Stimulated activated CD8-positive, alpha-beta memory T cell treated with anti-CD3 and anti-CD28 coated beads, Interleukin-7, amount 100 ng/mL, for 48 hours (primary cell): ENCODE results near the gene MSANTD2.

Experiments used
- DNase-seq, 2 donors: peaks; one replicate each; pipeline ENCODE4 v3.0.0-alpha.2; 2020; ENCODE audit warnings: low read depth in 1 of 2; ENCODE audit errors: extremely low read depth in 1 of 2

The MSANTD2 gene

GRCh38 chr11:124739479-124740276 is 60.5 kb downstream of the MSANTD2 start, which contains the start of gene NRGN:
NRGN (plus strand) TSS chr11:124739942; CDS start chr11:124740085, 143 bp downstream.
- DNase-seq = peak; percentile 62 to 83

GRCh38 chr11:124738713-124739478 is 61.3 kb downstream of the MSANTD2 start:
- no peak for DNase-seq

GRCh38 chr11:124737638-124738305 is 62.4 kb downstream of the MSANTD2 start:
- no peak for DNase-seq

GRCh38 chr11:124736736-124737135 is 63.5 kb downstream of the MSANTD2 start:
- no peak for DNase-seq

- DNase-seq = no peak
These were observed 68.0 kb downstream of the MSANTD2 start for GRCh38 chr11:124732230-124732629.

GRCh38 chr11:124729571-124729970 is 70.6 kb downstream of the MSANTD2 start:
- DNase-seq = no peak

GRCh38 chr11:124728134-124728533 is 72.1 kb downstream of the MSANTD2 start:
- DNase-seq = no peak

GRCh38 chr11:124727474-124727873 is 72.7 kb downstream of the MSANTD2 start:
- no peak for DNase-seq

- no peak for DNase-seq
These were observed 74.5 kb downstream of the MSANTD2 start for GRCh38 chr11:124725719-124726105.

- DNase-seq = no peak
These were observed 75.1 kb downstream of the MSANTD2 start for GRCh38 chr11:124724979-124725718.

GRCh38 chr11:124722176-124722575 is 78.0 kb downstream of the MSANTD2 start:
- DNase-seq = no peak

- DNase-seq = no peak
These were observed 80.7 kb downstream of the MSANTD2 start for GRCh38 chr11:124719534-124719933.

GRCh38 chr11:124718801-124719200 is 81.4 kb downstream of the MSANTD2 start:
- DNase-seq = no peak

GRCh38 chr11:124717786-124718651 is 82.2 kb downstream of the MSANTD2 start:
- no peak for DNase-seq

GRCh38 chr11:124717421-124717785 is 82.8 kb downstream of the MSANTD2 start:
- no peak for DNase-seq

- DNase-seq = no peak
These were observed 83.6 kb downstream of the MSANTD2 start for GRCh38 chr11:124716591-124716990.
